WTC11 (cell line): Measurements from ENCODE around the gene KCNG1. TPM values are rescaled to one million over a fixed set of nuclear protein-coding genes. Genes with fewer than 3 reads are reported as not detected.

ENCODE experiments used
- ATAC-seq: fragments of 200-7000 bp; cut with Tn5 transposase; 2 replicates; pipeline ENCODE4 v1.10.0; 2021; ENCODE audit warnings: mild to moderate bottlenecking, moderate library complexity
- CTCF ChIA-PET: fragments of 300-600 bp; sonication (Branson Sonifier 250); formaldehyde crosslinking; loops from one replicate; lab custom pipeline; 2021; ENCODE audit warnings: antibody characterized with exemption; lab: Charles Lee
- POLR2A ChIA-PET: fragments of 350-600 bp; sonication (Branson Sonifier 250); formaldehyde crosslinking; loops from one replicate; lab custom pipeline; 2021; ENCODE audit warnings: antibody characterized with exemption; lab: Charles Lee
- DNase-seq: peaks from one replicate; pipeline ENCODE4 v3.0.0; 2021; ENCODE audit warnings: low spot score
- H3K27ac Mint-ChIP-seq: 2 replicates; pipeline ENCODE4 v1.8.0; 2021; ENCODE audit warnings: mixed read lengths
- H3K27me3 Mint-ChIP-seq: 2 replicates; pipeline ENCODE4 v1.8.0; 2021; ENCODE audit warnings: low read depth, mild to moderate bottlenecking, moderate library complexity, mixed read lengths
- H3K36me3 Mint-ChIP-seq: 2 replicates; pipeline ENCODE4 v1.8.0; 2021; ENCODE audit warnings: mixed read lengths
- H3K4me1 Mint-ChIP-seq: 2 replicates; pipeline ENCODE4 v1.8.0; 2022; ENCODE audit warnings: mixed read lengths
- H3K4me3 Mint-ChIP-seq: 2 replicates; pipeline ENCODE4 v1.8.0; 2021; ENCODE audit warnings: mild to moderate bottlenecking, moderate library complexity, mixed read lengths
- H3K9me3 Mint-ChIP-seq: 2 replicates; pipeline ENCODE4 v1.8.0; 2021; ENCODE audit warnings: mixed read lengths
- CBFB ChIP-seq: sonication (generic); formaldehyde crosslinking; IDR thresholded peaks from 2 replicates; pipeline ENCODE4 v1.8.1; 2022; ENCODE audit warnings: mild to moderate bottlenecking, low read depth, missing genetic modification reagents
- ETV6 ChIP-seq: sonication (generic); formaldehyde crosslinking; IDR thresholded peaks from 2 replicates; pipeline ENCODE4 v1.8.1; 2022; ENCODE audit warnings: mild to moderate bottlenecking, missing genetic modification reagents
- GTF2I ChIP-seq: fragments of 250-450 bp; sonication (Bioruptor Pico); conservative IDR thresholded peaks from 2 replicates; pipeline ENCODE4 v1.4.0; 2021; ENCODE audit warnings: mild to moderate bottlenecking
- IRF2 ChIP-seq: sonication (generic); formaldehyde crosslinking; IDR thresholded peaks from 2 replicates; pipeline ENCODE4 v1.8.0; 2022; ENCODE audit warnings: low read depth, missing genetic modification reagents, borderline replicate concordance
- SMAD3 ChIP-seq: sonication (generic); formaldehyde crosslinking; IDR thresholded peaks from 2 replicates; pipeline ENCODE4 v1.8.0; 2022; ENCODE audit warnings: missing genetic modification reagents, mild to moderate bottlenecking, borderline replicate concordance
- TEAD4 ChIP-seq: sonication (generic); formaldehyde crosslinking; IDR thresholded peaks from 2 replicates; pipeline ENCODE4 v1.8.0; 2022; ENCODE audit warnings: mild to moderate bottlenecking, missing genetic modification reagents
- ZNF671 ChIP-seq: fragments of 250-450 bp; sonication (Bioruptor Pico); IDR thresholded peaks from 2 replicates; pipeline ENCODE4 v1.8.0; 2021; ENCODE audit warnings: mild to moderate bottlenecking
- total RNA-seq: library from RNA; stranded (reverse); gene quantifications from 3 replicates; pipeline ENCODE4 v1.2.3, GENCODE V29; 2021
- TF ChIP-seq, protein P1 (sequence below): sonication (generic); formaldehyde crosslinking; IDR thresholded peaks from 2 replicates; pipeline ENCODE4 v1.8.0; 2023; ENCODE audit warnings: missing genetic modification reagents
- TF ChIP-seq, protein P2 (sequence below): sonication (generic); formaldehyde crosslinking; IDR thresholded peaks from 2 replicates; pipeline ENCODE4 v1.8.0; 2022; ENCODE audit warnings: missing genetic modification reagents
- TF ChIP-seq, protein P3 (sequence below): sonication (generic); formaldehyde crosslinking; IDR thresholded peaks from 2 replicates; pipeline ENCODE4 v1.8.0; 2023; ENCODE audit warnings: missing genetic modification reagents, mild to moderate bottlenecking, borderline replicate concordance
- TF ChIP-seq, protein P4 (sequence below): fragments of 250-450 bp; sonication (Bioruptor Pico); IDR thresholded peaks from 2 replicates; pipeline ENCODE4 v1.9.0; 2021; ENCODE audit warnings: moderate library complexity, mild to moderate bottlenecking, inconsistent platforms, borderline replicate concordance
- TF ChIP-seq, protein P5 (sequence below): sonication (generic); formaldehyde crosslinking; IDR thresholded peaks from 2 replicates; pipeline ENCODE4 v1.8.1; 2022; ENCODE audit warnings: low read depth, missing genetic modification reagents, borderline replicate concordance
- TF ChIP-seq, protein P6 (sequence below): sonication (generic); formaldehyde crosslinking; IDR thresholded peaks from 2 replicates; pipeline ENCODE4 v1.8.1; 2022; ENCODE audit warnings: low read depth, mild to moderate bottlenecking, moderate library complexity, missing genetic modification reagents, borderline replicate concordance
- TF ChIP-seq, protein P7 (sequence below): sonication (generic); formaldehyde crosslinking; IDR thresholded peaks from 2 replicates; pipeline ENCODE4 v1.8.1; 2023; ENCODE audit warnings: mild to moderate bottlenecking, missing genetic modification reagents, moderate library complexity

Gene KCNG1
- total RNA-seq, 1 experiment from 2014 or later = 34.6 TPM

DNA sequence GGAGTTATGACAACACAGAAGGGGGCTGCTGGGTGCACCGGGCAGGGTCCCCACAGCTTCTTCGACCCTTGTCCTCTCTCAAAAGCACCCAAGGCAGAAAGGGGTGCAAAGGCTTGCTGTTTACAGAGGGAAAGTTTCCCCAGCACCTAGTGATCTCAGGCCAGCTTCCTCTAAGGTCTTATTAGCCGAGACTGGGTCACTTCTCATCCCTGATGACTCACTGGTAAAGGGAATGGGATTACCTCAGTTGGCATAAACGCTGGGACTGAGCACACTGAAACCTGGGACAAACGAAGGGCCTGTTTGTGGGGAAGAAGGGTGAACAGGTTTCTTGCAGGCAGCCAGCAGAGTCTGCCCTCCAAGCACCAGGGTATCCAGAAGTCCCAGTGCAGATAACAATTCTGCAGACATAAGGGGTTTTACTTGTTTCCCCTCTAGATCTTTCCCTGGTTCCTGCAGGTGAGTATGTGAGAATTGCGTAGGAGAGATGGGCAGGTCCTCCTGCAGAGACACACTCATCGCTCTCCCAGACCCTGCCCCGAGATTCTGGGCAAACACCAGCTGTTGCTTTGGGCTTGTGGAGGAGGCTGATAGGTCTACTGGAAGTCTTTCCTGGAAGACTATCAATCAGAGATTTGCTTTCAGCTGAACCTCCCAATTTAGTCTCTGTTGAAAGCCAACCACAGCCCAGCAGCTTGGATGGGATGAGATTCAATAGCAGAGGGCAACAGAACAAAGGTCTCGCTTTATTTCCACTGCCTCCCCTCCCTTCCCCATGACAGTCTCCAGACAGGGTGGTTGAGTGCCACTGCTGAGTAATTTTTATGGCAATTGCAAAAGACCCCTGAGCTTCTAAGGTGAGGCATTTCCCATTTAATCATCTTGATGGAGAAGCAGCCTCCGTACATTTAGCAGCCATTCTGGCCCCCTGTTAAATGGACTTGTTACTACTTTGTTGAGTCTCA is 25.7 kb downstream of the KCNG1 start:
- Mint-ChIP-seq H3K27ac (no peak overlapping the region), H3K36me3 (no peaks in the 10 kb centered on the region), H3K9me3 (peaks cover 5% of the 10 kb centered on the region), H3K4me3 (no peak overlapping the region), H3K27me3 (peaks cover 5% of the 10 kb centered on the region), H3K4me1 (peaks cover 11% of the 10 kb centered on the region)
- ATAC-seq = no peak
- DNase-seq = no peak
- POLR2A ChIA-PET = interaction anchor here (0.7 kb wide), 1 partner anchor 18 kb away, joined by 7 read pairs; no protein-coding TSS in a partner anchor
- CTCF ChIA-PET = interaction anchor here (0.6 to 3.3 kb wide), 7 partner anchors 9 to 321 kb away, joined by 4 to 28 read pairs (median 8); no protein-coding TSS in a partner anchor
- TF ChIP-seq, protein P1, sequence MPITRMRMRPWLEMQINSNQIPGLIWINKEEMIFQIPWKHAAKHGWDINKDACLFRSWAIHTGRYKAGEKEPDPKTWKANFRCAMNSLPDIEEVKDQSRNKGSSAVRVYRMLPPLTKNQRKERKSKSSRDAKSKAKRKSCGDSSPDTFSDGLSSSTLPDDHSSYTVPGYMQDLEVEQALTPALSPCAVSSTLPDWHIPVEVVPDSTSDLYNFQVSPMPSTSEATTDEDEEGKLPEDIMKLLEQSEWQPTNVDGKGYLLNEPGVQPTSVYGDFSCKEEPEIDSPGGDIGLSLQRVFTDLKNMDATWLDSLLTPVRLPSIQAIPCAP (CRISPR knock-in tag) = no peak
- TF ChIP-seq ETV6 (CRISPR knock-in tag) = no peak

DNA sequence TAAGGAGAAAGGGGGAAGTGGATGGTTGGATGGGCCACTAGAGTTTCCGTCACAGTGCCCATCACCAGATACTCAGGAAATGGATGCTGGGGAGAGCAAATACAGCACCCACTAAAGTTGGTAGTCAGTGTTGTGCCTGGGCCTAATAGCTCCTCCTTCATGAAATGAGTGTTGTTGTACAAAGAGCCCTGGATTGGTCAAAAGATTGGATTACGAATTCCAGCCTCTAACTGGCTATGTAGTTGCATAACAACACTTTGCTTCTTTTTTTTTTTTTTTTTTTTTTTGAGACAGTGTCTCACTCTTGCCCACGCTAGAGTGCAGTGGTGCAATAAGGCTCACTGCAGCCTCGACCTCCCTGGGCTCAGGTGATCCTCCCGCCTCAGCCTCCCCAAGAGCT is 27.4 kb downstream of the KCNG1 start:
- Mint-ChIP-seq H3K27ac (no peak overlapping the region), H3K36me3 (no peaks in the 10 kb centered on the region), H3K9me3 (peaks cover 5% of the 10 kb centered on the region), H3K4me1 (peaks cover 22% of the 10 kb centered on the region), H3K27me3 (peaks cover 5% of the 10 kb centered on the region), H3K4me3 (no peak overlapping the region)
- ChIA-PET CTCF (interaction anchor here (0.6 to 3.3 kb wide), 6 partner anchors 8 to 323 kb away, joined by 3 to 28 read pairs (median 9); no protein-coding TSS in a partner anchor), POLR2A (interaction anchor here (0.7 kb wide), 1 partner anchor 119 kb away, joined by 3 read pairs; no protein-coding TSS in a partner anchor)
- no peak for DNase-seq
- TF ChIP-seq, protein P2, sequence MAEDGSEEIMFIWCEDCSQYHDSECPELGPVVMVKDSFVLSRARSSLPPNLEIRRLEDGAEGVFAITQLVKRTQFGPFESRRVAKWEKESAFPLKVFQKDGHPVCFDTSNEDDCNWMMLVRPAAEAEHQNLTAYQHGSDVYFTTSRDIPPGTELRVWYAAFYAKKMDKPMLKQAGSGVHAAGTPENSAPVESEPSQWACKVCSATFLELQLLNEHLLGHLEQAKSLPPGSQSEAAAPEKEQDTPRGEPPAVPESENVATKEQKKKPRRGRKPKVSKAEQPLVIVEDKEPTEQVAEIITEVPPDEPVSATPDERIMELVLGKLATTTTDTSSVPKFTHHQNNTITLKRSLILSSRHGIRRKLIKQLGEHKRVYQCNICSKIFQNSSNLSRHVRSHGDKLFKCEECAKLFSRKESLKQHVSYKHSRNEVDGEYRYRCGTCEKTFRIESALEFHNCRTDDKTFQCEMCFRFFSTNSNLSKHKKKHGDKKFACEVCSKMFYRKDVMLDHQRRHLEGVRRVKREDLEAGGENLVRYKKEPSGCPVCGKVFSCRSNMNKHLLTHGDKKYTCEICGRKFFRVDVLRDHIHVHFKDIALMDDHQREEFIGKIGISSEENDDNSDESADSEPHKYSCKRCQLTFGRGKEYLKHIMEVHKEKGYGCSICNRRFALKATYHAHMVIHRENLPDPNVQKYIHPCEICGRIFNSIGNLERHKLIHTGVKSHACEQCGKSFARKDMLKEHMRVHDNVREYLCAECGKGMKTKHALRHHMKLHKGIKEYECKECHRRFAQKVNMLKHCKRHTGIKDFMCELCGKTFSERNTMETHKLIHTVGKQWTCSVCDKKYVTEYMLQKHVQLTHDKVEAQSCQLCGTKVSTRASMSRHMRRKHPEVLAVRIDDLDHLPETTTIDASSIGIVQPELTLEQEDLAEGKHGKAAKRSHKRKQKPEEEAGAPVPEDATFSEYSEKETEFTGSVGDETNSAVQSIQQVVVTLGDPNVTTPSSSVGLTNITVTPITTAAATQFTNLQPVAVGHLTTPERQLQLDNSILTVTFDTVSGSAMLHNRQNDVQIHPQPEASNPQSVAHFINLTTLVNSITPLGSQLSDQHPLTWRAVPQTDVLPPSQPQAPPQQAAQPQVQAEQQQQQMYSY (CRISPR knock-in tag) = no peak
- TF ChIP-seq TEAD4 = no peak
- TF ChIP-seq, protein P3, sequence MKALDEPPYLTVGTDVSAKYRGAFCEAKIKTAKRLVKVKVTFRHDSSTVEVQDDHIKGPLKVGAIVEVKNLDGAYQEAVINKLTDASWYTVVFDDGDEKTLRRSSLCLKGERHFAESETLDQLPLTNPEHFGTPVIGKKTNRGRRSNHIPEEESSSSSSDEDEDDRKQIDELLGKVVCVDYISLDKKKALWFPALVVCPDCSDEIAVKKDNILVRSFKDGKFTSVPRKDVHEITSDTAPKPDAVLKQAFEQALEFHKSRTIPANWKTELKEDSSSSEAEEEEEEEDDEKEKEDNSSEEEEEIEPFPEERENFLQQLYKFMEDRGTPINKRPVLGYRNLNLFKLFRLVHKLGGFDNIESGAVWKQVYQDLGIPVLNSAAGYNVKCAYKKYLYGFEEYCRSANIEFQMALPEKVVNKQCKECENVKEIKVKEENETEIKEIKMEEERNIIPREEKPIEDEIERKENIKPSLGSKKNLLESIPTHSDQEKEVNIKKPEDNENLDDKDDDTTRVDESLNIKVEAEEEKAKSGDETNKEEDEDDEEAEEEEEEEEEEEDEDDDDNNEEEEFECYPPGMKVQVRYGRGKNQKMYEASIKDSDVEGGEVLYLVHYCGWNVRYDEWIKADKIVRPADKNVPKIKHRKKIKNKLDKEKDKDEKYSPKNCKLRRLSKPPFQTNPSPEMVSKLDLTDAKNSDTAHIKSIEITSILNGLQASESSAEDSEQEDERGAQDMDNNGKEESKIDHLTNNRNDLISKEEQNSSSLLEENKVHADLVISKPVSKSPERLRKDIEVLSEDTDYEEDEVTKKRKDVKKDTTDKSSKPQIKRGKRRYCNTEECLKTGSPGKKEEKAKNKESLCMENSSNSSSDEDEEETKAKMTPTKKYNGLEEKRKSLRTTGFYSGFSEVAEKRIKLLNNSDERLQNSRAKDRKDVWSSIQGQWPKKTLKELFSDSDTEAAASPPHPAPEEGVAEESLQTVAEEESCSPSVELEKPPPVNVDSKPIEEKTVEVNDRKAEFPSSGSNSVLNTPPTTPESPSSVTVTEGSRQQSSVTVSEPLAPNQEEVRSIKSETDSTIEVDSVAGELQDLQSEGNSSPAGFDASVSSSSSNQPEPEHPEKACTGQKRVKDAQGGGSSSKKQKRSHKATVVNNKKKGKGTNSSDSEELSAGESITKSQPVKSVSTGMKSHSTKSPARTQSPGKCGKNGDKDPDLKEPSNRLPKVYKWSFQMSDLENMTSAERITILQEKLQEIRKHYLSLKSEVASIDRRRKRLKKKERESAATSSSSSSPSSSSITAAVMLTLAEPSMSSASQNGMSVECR (CRISPR knock-in tag) = no peak
- no peak for ATAC-seq

DNA sequence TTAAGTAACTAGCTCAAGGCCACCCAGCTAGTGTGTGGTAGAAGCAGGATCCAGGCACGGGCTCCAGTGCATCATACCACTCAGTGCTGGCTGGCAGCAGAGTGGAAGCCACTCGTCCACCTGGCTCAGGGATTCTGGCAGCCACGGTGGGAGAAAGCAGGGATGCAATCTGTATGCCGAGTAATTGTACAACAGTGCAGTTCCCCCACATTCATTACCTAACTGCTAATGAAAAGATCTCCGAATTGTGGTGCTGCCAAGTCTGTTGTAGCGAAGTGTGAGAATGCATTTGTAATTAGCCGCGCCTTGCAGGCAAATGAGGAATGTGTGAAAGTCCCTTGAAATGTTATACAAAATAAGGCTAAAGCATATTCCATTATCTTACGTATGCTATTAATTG is 29.0 kb downstream of the KCNG1 start:
- Mint-ChIP-seq H3K4me1 (peaks cover 35% of the 10 kb centered on the region), H3K27ac (no peak overlapping the region), H3K27me3 (peaks cover 5% of the 10 kb centered on the region), H3K36me3 (no peaks in the 10 kb centered on the region), H3K9me3 (peaks cover 5% of the 10 kb centered on the region), H3K4me3 (no peak overlapping the region)
- ChIA-PET POLR2A (no interaction called here), CTCF (interaction anchor here (0.8 to 8.5 kb wide), 10 partner anchors 9 to 392 kb away, joined by 3 to 246 read pairs (median 10); no protein-coding TSS in a partner anchor)
- no peak for ATAC-seq
- no peak for DNase-seq
- TF ChIP-seq, protein P4, sequence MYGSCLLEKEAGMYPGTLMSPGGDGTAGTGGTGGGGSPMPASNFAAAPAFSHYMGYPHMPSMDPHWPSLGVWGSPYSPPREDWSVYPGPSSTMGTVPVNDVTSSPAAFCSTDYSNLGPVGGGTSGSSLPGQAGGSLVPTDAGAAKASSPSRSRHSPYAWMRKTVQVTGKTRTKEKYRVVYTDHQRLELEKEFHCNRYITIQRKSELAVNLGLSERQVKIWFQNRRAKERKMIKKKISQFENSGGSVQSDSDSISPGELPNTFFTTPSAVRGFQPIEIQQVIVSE (CRISPR knock-in tag) = no peak
- TF ChIP-seq, protein P5, sequence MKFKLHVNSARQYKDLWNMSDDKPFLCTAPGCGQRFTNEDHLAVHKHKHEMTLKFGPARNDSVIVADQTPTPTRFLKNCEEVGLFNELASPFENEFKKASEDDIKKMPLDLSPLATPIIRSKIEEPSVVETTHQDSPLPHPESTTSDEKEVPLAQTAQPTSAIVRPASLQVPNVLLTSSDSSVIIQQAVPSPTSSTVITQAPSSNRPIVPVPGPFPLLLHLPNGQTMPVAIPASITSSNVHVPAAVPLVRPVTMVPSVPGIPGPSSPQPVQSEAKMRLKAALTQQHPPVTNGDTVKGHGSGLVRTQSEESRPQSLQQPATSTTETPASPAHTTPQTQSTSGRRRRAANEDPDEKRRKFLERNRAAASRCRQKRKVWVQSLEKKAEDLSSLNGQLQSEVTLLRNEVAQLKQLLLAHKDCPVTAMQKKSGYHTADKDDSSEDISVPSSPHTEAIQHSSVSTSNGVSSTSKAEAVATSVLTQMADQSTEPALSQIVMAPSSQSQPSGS = no peak
- no peak for TF ChIP-seq CBFB (CRISPR knock-in tag)
- TF ChIP-seq SMAD3 (CRISPR knock-in tag) = no peak
- TF ChIP-seq, protein P6, sequence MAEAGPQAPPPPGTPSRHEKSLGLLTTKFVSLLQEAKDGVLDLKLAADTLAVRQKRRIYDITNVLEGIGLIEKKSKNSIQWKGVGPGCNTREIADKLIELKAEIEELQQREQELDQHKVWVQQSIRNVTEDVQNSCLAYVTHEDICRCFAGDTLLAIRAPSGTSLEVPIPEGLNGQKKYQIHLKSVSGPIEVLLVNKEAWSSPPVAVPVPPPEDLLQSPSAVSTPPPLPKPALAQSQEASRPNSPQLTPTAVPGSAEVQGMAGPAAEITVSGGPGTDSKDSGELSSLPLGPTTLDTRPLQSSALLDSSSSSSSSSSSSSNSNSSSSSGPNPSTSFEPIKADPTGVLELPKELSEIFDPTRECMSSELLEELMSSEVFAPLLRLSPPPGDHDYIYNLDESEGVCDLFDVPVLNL = no peak
- TF ChIP-seq ZNF671 (CRISPR knock-in tag) = no peak
- no peak for TF ChIP-seq GTF2I (CRISPR knock-in tag)
- no peak for TF ChIP-seq IRF2 (CRISPR knock-in tag)
- TF ChIP-seq, protein P7, sequence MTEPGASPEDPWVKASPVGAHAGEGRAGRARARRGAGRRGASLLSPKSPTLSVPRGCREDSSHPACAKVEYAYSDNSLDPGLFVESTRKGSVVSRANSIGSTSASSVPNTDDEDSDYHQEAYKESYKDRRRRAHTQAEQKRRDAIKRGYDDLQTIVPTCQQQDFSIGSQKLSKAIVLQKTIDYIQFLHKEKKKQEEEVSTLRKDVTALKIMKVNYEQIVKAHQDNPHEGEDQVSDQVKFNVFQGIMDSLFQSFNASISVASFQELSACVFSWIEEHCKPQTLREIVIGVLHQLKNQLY = no peak
